Thoracic aorta (tissue), 2 donors: ENCODE measurements around the gene KRT6B. TPM values are rescaled to one million over a fixed set of nuclear protein-coding genes. Genes with fewer than 3 reads are reported as not detected.
"Not testable (repeated sequence)": the region's sequence is repeated elsewhere in the genome, so short reads cannot be mapped to it uniquely, and the experiment has no call there.

Source experiments
- ATAC-seq: fragments of 150-250 bp; one replicate; pipeline ENCODE4 v1.8.0; 2017; ENCODE audit warnings: low read depth; ENCODE audit not compliant: insufficient number of reproducible peaks, low FRiP score
- DNase-seq: peaks from one replicate; pipeline ENCODE4 v3.0.0-alpha.2; 2020; ENCODE audit warnings: low spot score
- H3K27ac ChIP-seq, 2 donors: fragments of 200-600 bp; sonication (generic); 1 replicate in 1 of 2; 2 replicates in 1 of 2; pipeline ENCODE4 v1.5.1; 2016; ENCODE audit warnings: mild to moderate bottlenecking in 2 of 2, moderate library complexity in 2 of 2
- H3K27me3 ChIP-seq: fragments of 200-600 bp; sonication (generic); replicated peaks from 2 replicates; pipeline ENCODE4 v1.6.0; 2016; ENCODE audit warnings: mild to moderate bottlenecking; ENCODE audit not compliant: insufficient read depth
- H3K36me3 ChIP-seq: fragments of 200-600 bp; sonication (generic); one replicate; pipeline ENCODE4 v1.5.1; 2016
- H3K4me1 ChIP-seq, 2 donors: fragments of 200-600 bp; sonication (generic); 1 replicate in 1 of 2; 2 replicates in 1 of 2; pipeline versions ENCODE4 v1.5.1 to v1.6.0; 2016; ENCODE audit warnings: low read depth in 2 of 2, mild to moderate bottlenecking in 1 of 2; ENCODE audit not compliant: control insufficient read depth in 1 of 2
- H3K4me3 ChIP-seq: fragments of 200-600 bp; sonication (generic); 2 replicates; pipeline ENCODE4 v1.5.1; 2016; ENCODE audit warnings: mild to moderate bottlenecking
- H3K9me3 ChIP-seq: fragments of 200-600 bp; sonication (generic); 2 replicates; pipeline ENCODE4 v1.5.1; 2016
- total RNA-seq, 2 donors: library from RNA; depleted of rRNA; stranded (reverse); fragments of >200 nt; gene quantifications; one replicate each; pipeline versions ENCODE4 v1.1.0 to v1.2.3, GENCODE V29; 2016
- TF ChIP-seq, protein P1 (sequence below): fragments of 200-600 bp; sonication (generic); IDR thresholded peaks from one replicate; pipeline ENCODE4 v1.5.1; 2019; ENCODE audit warnings: antibody characterized with exemption

KRT6B gene
- total RNA-seq, 2 donors from 2014 or later = 0.41 TPM; not detected in 1

DNA sequence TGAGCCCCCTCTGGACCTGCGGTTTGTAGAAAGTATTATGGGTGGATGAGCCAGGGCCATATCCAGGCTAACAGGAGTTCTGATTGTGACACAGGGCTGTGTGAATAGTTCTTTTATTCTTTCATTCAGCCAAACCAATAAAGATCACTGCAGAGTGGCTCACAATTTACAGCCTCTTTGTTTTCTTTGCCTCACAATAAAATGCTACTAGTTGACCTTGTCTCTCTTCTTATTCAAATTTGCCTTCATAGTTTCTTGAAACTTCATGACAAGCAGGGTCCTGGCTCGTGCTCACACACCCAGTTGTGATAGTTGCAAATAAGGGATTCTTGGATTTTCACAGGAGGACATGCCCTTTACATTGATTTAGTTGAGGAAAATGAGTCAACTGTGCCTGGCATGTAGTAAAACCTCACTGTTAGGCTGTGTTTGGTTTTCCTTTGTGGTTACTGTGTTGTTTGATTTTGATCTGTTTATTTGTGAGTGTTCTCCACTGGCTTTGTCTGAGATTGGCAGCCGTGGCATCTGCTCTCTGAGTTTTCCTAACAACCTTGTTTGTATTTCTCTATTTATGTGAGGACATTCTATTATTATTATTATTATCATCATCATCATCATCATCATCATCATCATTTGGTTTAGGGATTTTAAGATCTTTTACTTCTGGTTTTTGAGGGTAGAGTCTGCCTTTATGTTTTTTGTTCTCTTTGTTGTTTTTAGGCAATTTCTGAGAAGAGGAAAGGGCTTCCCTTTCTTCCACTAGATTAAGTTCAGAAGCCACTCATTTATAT lies 2.7 kb upstream of the KRT6B start:
- H3K27ac ChIP-seq = no peak overlapping the region
- no peaks in the 10 kb centered on the region for H3K9me3 ChIP-seq
- no peaks in the 10 kb centered on the region for H3K36me3 ChIP-seq
- no peak overlapping the region for H3K4me3 ChIP-seq
- DNase-seq (no peak), ATAC-seq (no peak)
- H3K4me1 ChIP-seq = no peaks in the 10 kb centered on the region
- TF ChIP-seq, protein P1, sequence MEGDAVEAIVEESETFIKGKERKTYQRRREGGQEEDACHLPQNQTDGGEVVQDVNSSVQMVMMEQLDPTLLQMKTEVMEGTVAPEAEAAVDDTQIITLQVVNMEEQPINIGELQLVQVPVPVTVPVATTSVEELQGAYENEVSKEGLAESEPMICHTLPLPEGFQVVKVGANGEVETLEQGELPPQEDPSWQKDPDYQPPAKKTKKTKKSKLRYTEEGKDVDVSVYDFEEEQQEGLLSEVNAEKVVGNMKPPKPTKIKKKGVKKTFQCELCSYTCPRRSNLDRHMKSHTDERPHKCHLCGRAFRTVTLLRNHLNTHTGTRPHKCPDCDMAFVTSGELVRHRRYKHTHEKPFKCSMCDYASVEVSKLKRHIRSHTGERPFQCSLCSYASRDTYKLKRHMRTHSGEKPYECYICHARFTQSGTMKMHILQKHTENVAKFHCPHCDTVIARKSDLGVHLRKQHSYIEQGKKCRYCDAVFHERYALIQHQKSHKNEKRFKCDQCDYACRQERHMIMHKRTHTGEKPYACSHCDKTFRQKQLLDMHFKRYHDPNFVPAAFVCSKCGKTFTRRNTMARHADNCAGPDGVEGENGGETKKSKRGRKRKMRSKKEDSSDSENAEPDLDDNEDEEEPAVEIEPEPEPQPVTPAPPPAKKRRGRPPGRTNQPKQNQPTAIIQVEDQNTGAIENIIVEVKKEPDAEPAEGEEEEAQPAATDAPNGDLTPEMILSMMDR = no peak
- H3K27me3 ChIP-seq = no peaks in the 10 kb centered on the region

DNA sequence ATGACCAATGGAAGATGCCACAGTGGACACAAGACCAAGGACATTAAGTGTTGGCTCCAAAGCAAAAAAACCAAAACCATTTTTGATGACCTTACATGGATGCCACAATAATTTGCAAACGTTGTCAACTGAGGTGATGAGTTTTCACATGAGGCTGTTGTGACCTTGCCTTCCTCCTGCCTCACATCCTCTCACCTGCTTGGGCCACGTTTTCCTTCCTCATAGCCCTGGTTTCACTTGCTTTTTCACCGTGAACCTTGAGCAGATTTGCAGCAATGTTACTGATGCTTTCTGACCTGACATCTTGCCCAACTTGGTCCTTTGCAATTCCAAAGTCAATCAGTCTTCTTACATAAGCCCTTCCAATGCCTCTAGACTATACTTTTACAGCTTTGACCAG lies 3.7 kb downstream of the KRT6B start:
- Histone ChIP-seq H3K27me3 (no peaks in the 10 kb centered on the region), H3K4me3 (no peak overlapping the region), H3K9me3 (no peaks in the 10 kb centered on the region), H3K4me1 (no peaks in the 10 kb centered on the region), H3K27ac (no peak overlapping the region), H3K36me3 (no peaks in the 10 kb centered on the region)
- DNase-seq (no peak), ATAC-seq (no peak)
- TF ChIP-seq, protein P1 = no peak

DNA sequence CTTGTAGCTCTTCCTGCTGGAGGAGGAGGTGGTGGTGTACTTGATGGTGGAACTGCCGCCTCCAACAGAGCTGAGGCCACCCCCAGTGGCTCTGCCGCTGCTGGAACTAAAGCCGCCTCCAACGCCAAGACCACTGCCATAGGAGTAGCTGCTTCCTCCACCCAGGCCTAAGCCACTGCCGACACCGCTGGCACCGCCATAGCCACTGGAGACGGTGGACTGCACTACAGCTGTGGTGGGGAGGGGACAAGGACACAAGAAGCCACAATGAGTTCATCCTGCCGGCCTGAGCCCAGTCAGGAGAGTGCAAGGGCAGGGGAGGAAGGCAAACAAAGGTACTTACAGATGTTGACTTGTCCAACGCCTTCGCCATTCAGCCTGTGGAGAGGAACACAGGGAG lies 4.8 kb downstream of the KRT6B start:
- not testable (repeated sequence) for ATAC-seq, H3K4me1 ChIP-seq

DNA sequence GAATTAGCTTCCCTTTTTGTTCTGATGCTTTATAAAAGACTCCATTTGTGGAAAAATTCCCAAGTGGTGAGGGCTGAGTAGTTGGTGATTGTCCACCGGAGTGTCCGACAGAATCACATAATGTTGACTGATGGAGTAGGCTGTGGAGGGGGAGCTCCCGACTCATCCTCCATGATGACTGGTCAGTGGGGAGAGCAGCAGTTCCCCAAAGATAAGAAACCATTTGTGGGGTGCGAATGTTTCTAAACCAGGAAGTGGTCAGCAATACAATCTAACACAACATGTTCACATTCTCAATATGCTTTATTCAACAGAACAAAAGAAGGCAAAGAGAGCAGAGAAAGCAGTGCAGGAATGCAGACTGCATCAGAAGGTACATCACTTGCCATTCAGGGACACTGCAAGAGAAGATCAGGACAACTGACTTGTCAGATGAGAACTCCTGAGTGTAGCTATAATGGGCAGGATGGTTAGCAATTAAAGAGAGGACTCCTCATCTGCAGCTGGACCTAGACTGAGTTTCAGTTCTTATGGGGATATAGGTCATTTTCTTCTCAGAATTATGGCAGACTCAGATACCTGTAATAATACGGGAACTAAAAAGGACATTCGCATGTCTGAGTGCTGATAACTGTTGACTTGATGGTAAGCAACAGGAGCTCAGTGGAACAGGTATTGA lies 5.4 kb downstream of the KRT6B start:
- Histone ChIP-seq H3K9me3 (no peaks in the 10 kb centered on the region), H3K27ac (no peak overlapping the region), H3K36me3 (no peaks in the 10 kb centered on the region), H3K4me3 (no peak overlapping the region), H3K27me3 (no peaks in the 10 kb centered on the region), H3K4me1 (no peaks in the 10 kb centered on the region)
- TF ChIP-seq, protein P1 = no peak
- DNase-seq (no peak), ATAC-seq (no peak)

More for the DNA sequence above, 4.8 kb downstream of the KRT6B start:
- not testable (repeated sequence) for H3K4me3 ChIP-seq, DNase-seq, H3K9me3 ChIP-seq, H3K27me3 ChIP-seq, H3K27ac ChIP-seq, H3K36me3 ChIP-seq

DNA sequence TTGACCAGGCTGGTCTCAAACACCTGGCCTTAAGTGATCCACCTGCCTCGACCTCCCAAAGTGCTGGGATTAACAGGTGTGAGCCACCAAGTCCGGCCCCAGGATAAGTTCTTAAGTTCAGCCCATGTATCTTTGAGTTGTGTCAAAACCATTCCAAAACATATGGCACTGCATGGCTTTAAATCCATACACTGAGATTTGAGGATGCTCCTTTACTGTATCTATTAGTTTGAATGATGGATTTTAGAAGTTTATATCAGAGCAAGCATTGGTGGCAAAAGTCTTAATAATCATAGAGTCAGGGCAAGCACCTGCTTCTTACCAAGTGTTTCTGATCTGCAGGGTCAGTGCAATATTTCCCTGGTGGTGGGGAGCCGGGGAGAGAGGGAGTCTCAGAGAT lies 6.1 kb downstream of the KRT6B start:
- H3K9me3 ChIP-seq = no peaks in the 10 kb centered on the region
- ATAC-seq (no peak), DNase-seq (no peak)
- no peak overlapping the region for H3K4me3 ChIP-seq
- no peaks in the 10 kb centered on the region for H3K36me3 ChIP-seq
- no peaks in the 10 kb centered on the region for H3K4me1 ChIP-seq
- no peak overlapping the region for H3K27ac ChIP-seq
- H3K27me3 ChIP-seq = no peaks in the 10 kb centered on the region
- TF ChIP-seq, protein P1 = no peak
